Activated naive CD8-positive, alpha-beta T cell treated with anti-CD3 and anti-CD28 coated beads, Interleukin-2, amount 50 U/mL, for 16 hours (primary cell): ENCODE results near the gene PDE6B.
"Not testable (repeated sequence)": the region's sequence is repeated elsewhere in the genome, so short reads cannot be mapped to it uniquely, and the experiment has no call there.

ENCODE experiments used
- DNase-seq: peaks from one replicate; pipeline ENCODE4 v3.0.0-alpha.2; 2020; ENCODE audit warnings: low read depth, low spot score

The PDE6B gene

DNA sequence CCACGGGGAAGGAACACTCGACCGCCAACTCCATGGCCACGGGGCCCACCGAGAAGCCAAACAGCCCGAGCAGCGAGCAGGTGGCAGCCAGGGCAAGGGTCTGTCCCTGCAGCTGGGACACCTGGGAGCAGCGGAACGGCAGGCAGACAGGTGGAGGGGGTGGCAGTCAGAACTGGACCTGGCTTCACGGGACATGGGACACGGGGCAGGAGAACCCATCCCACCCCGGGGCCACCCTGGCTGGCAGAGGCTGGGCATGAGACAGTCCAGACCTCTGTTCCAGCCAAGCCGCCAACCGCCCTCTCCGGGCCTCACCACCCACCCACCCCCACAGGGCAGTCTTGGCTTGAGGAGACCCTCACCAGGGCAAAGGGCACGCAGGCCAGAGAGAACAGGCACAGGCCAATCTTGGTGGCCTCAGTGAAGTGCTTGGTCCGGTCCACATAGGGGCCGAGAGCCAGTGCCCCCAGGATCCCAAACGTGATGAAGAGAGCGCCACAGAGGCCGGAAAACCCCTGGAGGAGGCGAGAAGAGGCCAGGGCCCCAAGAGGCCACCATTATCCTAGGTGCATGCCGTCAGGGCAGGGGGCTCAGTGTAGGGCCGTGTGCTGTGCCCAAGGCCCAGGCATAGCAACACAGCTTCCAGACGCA is 58.0 kb downstream of the PDE6B start:
- no peak for DNase-seq

DNA sequence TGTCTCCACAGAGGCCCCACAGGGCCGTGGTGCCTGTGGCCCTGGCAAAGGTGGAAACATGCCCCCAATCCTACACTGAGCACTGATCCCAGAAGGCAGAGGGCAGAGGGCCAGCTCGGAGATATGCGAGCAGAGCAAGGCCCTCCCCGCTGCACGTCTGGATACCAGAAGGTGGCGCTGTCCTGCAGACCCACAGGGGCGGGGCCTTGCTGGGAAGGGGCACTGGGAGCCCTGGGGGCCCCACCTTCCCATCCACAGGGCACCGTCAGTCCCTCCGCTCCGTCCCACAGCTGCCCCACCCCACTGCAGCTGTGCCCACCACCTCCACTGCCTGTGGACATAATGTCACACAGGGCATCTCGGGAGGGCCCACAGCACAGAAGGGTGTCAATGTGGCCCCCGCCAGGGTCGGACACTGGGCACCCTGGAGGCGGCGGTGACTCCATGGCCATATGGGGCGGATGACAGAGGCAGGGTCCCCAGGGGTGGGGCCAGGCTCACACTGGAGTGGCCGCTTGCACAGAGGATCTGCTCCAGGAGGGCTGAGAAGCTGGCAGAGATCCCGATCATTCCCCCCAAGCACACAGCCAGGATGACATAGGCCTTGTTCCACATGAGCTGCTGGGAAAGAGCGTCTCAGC is 58.7 kb downstream of the PDE6B start:
- DNase-seq = no peak

DNA sequence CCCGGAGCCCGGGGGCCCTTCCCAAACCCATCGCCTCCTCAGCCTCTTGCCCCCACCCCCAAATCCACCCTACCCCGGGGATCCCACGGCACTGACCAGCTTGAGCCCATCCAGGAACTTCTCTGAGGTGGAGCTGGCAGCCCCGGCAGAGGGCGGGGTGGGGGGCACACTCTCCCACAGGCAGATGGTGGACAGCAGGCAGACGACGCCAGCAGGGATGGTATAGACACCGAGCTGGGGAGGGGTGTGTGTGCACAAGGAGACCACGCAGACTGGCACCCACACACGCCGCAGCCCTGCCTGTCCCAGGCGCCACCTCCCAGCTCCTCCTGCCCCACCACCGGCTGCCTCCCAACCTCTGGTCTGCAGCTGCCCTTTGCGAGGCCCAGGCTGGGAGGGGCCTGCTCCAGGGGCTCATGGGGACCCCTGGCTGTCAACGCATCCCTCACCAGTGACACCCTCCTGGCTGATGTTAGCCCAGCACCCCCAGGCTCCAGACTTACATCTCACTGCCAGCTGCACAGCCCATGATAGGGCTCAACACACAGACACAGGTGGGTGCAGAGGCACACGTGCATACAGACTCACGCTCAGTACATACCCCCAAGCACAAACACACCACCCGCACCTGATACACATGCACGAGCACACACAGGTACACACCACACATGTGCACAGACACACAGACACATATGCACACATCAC is 59.4 kb downstream of the PDE6B start:
- DNase-seq = no peak

DNA sequence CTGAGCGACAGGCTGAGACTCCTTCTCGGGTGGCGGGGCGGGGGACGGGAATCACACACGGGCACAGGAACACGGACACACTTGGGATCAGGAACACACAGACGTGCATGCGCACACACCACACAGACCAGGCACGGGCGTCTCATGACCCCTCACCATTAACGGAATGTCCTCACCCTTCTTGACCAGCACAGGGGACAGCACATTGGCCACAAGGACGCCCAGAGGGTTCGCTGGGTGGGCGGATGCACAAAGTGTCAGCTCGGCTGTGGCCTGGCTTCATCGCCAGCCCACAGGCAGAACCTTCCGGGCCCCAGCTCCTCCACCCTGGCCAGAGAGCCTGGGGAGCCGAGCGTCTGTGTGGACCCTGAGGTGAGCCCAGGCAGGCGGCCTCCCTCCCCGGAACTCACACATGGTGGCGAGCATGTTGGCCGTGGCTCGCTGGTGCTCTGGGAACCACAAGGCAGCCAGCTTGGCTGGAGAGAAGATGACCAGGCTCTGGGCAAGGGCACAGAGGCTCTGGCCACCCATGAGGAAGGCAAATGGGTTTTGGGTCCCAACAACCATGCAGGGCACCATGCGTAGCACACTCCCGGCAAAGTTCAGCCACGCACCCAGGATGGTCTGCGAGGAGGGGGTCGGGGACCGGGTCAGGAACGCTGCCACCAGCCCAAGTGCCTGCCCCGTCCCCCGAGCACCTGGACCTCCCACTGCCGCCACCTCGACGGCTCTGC is 60.5 kb downstream of the PDE6B start:
- DNase-seq = no peak

DNA sequence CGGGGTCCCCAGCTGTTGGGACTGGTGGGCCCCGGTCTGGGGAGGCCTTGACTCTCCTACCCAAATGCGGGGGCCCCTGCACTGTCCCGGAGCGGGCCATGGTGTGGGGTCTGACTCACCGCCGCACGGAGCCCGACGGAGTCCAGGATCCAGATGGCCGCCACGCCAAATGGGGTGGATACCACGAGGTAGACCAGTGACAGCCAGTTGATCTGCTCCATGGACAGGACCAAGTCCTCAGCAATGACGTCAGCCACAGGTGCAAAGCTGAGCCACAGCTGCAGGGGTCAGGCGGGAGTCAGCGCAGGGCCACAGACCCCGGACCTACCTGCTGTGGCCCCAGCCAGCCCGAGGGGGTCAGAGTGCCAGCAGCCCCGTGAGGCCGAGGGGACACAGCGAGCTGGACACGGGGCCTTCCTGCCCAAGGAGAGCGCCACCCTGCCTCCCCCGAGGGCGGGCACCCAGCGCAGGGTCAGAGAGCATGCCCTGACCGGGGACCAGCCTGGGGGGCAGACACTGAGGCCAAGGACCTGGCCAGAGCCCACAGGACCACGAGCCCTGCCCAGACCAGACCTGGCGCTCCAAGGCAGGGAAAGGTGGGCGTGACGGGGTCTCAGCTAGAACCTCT is 61.2 kb downstream of the PDE6B start:
- DNase-seq = no peak

DNA sequence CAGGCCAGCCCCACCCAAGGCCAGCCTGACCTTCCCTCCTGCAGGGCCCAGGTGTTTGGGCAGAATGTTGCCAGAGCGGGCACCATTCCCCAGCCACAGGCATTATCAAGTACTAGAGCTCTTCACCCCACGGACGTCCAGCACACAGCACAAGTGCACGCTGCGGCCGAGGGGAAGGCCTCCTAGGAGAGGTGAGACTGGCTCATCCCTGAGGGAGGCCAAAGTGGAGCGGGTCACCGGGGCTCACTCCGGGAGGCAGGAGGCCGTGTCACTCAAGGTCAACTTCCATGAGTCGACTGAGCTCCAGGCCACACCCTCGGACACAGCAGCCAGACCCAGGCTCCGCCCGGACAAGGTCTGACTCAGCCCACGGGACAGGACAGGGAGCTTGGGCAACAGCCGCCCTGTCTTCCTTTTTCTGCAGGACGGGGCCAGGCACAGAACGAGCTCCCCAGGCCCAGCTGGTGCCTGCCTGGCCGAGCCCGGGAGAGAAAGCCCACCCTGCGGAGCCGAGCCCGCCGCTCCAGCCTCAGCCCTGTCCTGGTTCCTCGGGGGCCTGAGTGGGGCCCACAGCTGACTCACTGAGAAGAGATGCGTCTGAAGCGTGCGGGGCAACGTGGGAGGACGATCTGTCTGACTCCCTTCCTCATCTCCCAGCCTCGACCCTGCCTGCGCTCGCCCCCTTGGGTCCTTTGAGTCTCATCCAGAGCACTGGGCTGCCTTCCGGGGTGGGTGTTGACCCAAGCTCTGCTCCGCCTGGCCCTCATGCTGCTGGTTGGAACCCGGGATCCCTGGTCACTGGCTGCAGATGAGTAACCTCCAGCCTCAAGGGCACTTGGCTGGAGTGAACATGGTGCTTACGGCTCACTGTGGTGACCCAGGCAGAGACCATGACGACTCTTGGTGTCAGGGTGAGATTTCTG is 61.9 kb downstream of the PDE6B start:
- no peak for DNase-seq

DNA sequence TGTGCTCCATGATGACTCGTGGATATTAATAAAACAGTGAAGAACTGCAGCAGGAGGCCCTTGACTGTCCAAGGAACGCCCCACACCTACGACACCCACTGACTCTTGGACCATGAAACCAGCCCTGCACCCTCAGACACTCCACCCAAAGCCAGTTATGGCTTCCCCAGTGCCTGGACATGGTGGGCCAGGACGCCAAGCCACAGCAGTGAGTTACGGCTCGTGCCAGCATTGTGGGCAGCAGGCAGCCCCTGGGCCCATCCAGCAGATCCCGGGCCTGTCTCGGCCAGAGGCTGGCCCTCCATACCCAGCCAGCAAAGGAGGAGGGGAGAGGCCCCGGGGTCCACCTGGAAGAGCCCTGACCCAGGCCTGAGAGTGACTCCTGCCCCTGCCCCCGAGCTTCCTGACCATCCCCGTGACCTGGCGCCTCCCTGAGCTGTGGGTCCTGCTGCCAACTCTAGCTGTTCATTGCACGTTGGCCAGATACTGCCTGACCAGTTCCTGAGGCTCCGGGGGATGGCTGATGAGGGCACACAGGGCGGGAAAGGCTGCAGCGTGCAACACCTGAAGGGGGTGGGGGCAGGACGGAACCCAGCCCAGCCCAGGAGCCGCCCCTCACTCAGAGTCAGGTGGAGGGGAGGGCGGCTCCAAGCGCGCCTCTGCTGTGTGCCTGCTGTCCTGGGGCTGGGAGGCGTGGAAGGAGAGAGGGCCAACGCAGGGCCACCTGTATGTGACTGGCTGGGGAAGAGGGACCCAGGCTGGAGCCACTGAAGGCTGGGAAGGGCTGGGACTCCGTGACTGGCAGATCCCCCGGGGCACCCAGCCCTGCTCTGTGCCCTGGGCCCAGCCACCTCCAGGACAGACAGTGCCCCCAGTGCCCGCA is 62.8 kb downstream of the PDE6B start:
- DNase-seq = no peak

DNA sequence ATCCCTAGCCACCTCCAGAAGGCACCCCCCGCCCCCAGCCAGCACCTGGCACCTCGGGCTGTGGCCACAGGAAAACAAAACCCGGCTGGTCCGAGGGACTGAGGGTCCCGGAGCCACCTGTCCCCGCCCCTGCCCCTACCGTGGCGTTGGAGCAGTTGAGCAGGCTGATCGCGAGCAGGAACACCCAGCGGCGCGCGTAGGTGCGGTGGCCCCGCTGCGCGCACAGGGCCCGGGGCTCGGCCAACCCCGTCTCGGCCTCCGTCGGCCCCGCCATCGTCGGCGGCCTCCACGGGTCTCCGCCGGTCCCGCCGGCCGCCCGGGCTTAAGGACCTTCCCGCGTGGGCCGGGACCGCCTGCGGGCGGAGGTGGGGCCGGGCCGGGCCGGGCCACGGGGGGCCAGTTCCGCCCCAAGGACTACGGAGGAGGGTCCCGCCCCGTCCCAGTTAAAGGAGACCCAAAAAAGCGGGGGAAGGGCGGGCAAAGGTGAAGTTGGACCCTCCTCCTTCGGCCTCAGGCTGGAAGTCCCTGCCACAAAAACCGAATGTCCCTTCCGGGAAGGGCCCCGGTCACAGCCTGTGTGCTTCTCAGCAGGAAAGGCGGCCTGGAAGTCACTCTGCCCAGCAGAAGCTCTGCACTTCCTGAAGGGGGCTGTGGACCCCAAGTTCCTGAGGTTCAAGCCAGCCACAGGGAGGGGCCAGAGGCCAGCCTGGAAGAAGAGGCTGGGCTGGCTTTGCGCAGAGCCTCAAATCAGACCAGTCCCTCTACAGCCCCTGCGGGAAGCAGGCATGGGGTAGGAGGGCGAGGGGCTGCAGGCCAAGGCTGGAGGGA is 63.7 kb downstream of the PDE6B start, which contains the start of gene SLC49A3:
Gene SLC49A3, minus strand, starts transcription at position 298 of the 828 bp plus-strand sequence. Its CDS starts 24 bp downstream, at position 274.
- DNase-seq = no peak

DNA sequence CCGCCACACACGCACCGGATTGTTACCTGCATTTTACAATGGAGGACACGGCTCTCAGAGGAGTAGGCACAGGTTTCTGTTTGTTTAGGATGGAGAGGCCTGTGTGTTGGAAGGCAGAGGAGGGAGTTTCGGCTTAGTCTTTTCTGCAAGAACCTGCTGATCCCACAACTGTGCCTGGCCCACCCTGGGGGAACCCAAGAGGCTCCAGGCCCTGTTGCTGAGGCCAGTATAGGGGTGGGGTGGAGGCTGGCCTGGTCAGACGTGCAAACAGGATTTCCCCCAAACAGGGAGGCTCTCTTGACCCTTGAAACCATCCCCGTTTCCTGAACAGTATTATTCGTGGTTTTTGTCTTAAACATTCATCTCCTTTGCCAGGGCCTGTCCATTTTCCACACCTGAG is 64.3 kb downstream of the PDE6B start:
- DNase-seq = no peak

DNA sequence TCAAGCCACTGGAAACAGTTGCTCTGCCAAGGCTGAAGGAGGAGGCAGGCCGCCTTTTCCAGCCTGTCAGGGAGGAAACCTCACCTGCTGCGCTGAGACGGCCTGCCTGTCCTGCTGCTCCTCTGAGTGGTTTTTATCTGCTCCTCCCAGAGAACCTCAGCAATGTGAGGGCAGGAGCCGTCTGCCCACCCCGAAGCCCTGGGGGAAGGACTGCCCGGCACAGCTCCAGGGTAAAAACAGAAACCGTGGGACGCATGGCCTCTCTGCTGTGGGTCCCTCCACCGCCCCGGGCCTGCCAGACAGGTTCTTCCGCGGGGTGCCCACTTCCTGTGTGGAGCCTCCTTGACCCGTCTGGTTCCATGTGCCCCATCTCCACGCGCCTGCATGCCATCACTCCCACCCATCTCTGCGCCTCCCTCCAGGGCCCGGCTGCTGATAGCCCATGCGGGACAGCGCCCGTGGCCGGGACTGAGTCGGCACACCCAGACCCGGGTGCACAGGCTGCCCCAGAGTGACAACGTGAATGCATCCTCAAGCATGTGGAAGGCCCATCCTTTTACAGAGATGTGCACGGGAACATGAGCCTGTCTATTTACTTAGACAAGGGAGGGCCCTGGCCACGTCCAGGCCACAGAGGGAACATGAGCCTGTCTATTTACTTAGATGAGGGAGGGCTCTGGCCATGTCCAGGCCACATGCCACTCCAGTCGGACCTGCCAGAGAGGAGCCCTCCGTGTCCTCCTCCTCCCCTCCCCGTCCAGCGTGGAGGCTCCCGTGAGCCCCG is 67.6 kb downstream of the PDE6B start:
- no peak for DNase-seq

DNA sequence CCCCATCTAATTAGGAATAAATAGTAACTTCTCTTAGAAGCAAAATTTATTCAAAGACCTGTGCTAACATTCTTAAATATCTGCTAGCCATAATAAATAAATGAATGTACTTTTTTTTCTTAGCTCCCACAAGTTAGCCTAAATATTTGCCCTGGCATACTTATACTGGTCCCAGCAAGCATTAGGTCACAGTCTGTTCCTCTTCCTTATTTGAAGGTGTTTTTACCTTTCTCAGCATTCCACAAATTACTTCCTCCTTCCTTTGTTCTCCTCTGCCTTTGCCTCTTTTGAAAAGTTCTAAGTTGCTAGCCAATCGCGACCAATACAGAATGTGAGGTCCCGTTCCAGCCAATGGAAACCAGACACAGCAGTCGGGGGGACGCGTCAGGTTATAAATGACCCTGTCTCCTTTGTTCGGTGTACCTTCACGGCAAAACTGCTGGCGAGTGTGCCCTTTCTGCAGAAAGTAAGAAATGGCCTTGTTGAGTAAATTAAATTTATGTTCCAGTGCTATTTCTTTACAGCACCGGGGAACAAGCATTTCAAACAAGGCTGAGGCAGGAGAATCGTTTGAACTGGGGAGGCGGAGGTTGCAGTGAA is 69.1 kb downstream of the PDE6B start:
- not testable (repeated sequence) for DNase-seq

DNA sequence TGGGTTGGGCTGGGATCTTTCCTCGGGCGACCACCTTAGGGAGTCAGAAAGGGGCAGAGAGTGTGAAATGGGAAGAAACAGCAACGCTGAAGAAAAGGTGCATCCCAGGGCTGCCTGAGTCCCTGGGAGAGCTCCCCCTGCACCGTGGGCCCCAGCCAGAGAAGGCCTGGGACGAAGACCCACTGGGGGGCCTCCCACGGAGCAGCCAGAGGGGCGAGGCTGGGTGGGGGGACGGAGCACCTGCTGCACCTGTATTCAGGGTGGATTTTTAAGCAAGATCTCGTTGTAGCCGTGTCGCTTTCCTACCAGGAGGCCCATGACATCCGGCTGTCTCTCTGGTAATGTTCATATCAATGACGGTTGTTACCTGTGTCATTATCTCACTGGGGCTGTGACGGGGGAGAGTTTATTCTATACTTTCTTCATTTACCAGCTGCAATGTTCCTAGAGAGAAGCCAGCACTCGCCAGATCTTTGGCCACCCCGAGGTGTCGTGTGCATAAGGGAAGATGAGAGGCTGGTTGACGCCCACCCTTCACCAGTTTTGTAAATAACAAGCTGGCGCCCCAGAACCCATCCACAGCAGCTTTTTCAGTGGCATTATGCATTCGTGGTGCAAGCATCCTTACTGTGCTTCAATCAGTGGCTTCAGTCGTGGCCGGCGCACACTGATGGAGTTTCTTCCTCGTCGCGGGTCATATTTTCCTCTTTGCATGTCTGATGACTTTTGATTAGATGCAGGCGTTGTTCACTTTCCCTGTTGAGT is 74.6 kb downstream of the PDE6B start:
- DNase-seq = no peak

DNA sequence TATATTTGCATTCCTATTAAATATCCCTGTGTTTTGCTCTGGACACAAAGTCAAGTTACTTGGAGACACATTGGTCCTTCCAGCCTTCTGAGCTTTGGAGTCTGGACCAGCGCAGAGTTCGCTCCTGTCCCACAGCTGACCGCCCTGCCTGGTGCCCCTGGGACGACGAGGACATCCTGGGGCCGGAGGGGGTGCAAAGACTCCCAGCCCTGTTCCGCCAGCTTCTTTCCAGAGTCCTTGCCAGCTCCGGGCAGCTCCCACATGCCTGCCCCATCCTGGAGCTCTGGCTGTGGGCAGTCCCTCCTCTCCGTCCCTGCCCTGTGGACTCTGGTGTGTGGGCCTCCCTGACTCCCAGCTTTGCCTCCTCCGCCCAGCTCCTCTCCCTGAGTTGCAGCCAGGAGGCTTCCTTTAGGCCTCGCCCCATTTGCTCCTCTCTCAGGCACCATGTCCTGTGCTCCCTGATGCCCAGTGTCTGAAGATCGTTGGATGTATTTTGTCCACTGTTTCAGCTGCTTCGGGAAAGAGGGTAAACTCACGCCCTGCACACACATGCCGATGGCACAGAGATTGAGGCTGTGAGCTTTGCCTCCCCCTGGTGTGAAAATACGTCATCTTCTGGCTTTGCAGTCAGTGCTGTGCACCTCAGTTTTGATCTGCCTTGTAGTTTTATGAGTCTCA is 75.4 kb downstream of the PDE6B start:
- no peak for DNase-seq

DNA sequence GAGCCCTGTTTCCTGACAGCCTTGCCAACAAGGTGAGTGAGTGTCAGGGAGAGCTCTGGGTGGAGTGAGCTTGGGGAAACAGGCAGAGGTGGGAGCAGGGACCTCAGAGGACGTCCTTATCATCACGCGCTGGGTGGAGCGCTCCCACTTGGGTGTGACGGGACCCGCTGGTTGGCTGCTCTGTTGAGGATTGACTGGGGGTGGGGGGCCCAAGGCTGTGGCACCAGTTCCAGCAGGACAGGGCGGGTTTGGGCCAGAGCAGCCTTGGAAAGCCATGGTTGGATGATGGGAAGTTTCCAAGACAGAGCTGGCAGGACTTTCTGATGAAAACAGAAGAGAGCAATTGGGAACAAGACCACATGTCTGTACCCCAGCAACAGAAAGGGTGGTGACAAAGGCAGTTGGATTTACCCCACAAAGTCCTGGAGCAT is 77.3 kb downstream of the PDE6B start:
- no peak for DNase-seq

DNA sequence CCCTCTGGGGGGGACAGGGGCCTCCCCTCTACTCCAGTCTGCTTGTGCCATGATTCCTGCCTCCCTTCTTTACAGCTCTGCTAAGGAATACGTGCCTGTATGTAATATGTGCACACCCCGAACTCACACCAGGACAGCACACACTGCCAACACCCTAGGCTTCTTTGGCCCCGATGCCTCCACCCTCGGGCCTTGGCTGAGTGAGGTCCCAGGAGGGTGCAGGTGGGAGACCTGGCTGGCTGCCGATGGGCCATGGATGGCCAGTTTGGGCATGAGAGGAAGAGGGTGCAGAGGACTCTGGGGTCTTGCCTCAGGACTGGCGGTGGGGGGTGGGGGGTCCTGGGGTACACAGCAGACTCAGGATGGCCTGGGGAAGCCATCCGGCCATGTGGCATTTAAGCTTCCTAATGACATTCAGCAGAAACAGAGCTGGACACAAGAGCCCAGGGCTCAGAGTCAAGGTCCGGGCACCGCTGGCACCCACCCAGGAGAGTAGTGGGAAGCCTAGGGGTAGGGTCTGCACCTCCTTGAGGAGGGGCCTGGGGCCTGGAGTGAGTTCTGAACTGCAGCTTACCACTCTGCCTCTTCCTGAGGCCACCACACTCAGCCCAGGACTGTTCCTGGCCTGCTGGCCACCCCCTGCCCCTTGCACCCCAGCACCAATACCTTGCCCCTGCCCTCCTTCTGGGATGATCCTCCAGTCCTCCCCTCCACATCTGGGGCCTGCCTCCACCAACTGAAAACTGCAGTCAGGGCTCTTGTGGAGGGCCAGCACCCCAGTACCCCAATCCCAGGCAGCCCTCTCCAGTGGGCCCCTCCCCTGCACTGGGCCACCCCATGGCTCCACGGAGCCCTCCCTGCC is 78.2 kb downstream of the PDE6B start:
- no peak for DNase-seq
